Activated effector memory CD4-positive, alpha-beta T cell treated with Interleukin-2 at 50 U/mL for 16 hours (primary cell): ENCODE measurements around the gene ACTR3.

Experiments used
- DNase-seq: peaks from one replicate; pipeline ENCODE4 v3.0.0-alpha.2; 2020

ACTR3 gene

GRCh38 chr2:113967272-113967671 is 77.4 kb downstream of the ACTR3 start:
- no peak for DNase-seq

- DNase-seq: no peak
These were observed 82.9 kb downstream of the ACTR3 start for GRCh38 chr2:113972766-113973165.

- DNase-seq: no peak
These were observed 83.9 kb downstream of the ACTR3 start for GRCh38 chr2:113973810-113974209.

GRCh38 chr2:113974727-113975126 is 84.8 kb downstream of the ACTR3 start:
- no peak for DNase-seq

- DNase-seq: no peak
These were observed 86.5 kb downstream of the ACTR3 start for GRCh38 chr2:113976277-113976928.

GRCh38 chr2:113977060-113977659 is 87.3 kb downstream of the ACTR3 start:
- no peak for DNase-seq

GRCh38 chr2:113977660-113978523 is 88.0 kb downstream of the ACTR3 start:
- no peak for DNase-seq

- no peak for DNase-seq
These were observed 88.8 kb downstream of the ACTR3 start for GRCh38 chr2:113978524-113979190.

GRCh38 chr2:113979191-113980128 is 89.6 kb downstream of the ACTR3 start:
- no peak for DNase-seq

GRCh38 chr2:113980946-113981345 is 91.1 kb downstream of the ACTR3 start:
- DNase-seq: no peak

- DNase-seq: no peak
These were observed 91.7 kb downstream of the ACTR3 start for GRCh38 chr2:113981404-113982134.

GRCh38 chr2:113985554-113986397 is 95.9 kb downstream of the ACTR3 start:
- DNase-seq: no peak

GRCh38 chr2:113986762-113987290 is 96.9 kb downstream of the ACTR3 start:
- no peak for DNase-seq

- no peak for DNase-seq
These were observed 102.2 kb downstream of the ACTR3 start for GRCh38 chr2:113992090-113992489.

GRCh38 chr2:113996671-113997594 is 107.0 kb downstream of the ACTR3 start:
- no peak for DNase-seq

GRCh38 chr2:114001152-114001551 is 111.3 kb downstream of the ACTR3 start:
- no peak for DNase-seq

GRCh38 chr2:114001937-114002336 is 112.0 kb downstream of the ACTR3 start:
- no peak for DNase-seq

GRCh38 chr2:114005110-114005783 is 115.4 kb downstream of the ACTR3 start:
- DNase-seq: no peak
